Inferior parietal cortex (tissue), 1 donor: Measurements from ENCODE around the gene PLB1.

Experiments used
- DNase-seq: peaks from one replicate; pipeline ENCODE4 v3.0.0-alpha.2; 2016; ENCODE audit errors: extremely low spot score

The PLB1 gene

GRCh38 chr2:28565720-28566295, 69.9 kb downstream of the PLB1 start:
- DNase-seq = no peak

- DNase-seq = peak; percentile 89
Observed at GRCh38 chr2:28566521-28567041, 70.7 kb downstream of the PLB1 start.

- DNase-seq = no peak
Observed at GRCh38 chr2:28567061-28567471, 71.2 kb downstream of the PLB1 start.

GRCh38 chr2:28568036-28568435, 72.2 kb downstream of the PLB1 start:
- DNase-seq = no peak

GRCh38 chr2:28568533-28568932, 72.7 kb downstream of the PLB1 start:
- DNase-seq = no peak

GRCh38 chr2:28570431-28570830, 74.6 kb downstream of the PLB1 start:
- no peak for DNase-seq

GRCh38 chr2:28576714-28577113, 80.9 kb downstream of the PLB1 start:
- no peak for DNase-seq

GRCh38 chr2:28577791-28578680, 82.2 kb downstream of the PLB1 start:
- no peak for DNase-seq

GRCh38 chr2:28578774-28579173, 82.9 kb downstream of the PLB1 start:
- no peak for DNase-seq

- no peak for DNase-seq
Observed at GRCh38 chr2:28579606-28580005, 83.7 kb downstream of the PLB1 start.

- DNase-seq = no peak
Observed at GRCh38 chr2:28580078-28580477, 84.2 kb downstream of the PLB1 start.

GRCh38 chr2:28581312-28581711, 85.5 kb downstream of the PLB1 start:
- no peak for DNase-seq

- no peak for DNase-seq
Observed at GRCh38 chr2:28582152-28582551, 86.3 kb downstream of the PLB1 start.

GRCh38 chr2:28582595-28582994, 86.7 kb downstream of the PLB1 start:
- DNase-seq = no peak

GRCh38 chr2:28583899-28584553, 88.2 kb downstream of the PLB1 start:
- peak; percentile 75 for DNase-seq

- DNase-seq = no peak
Observed at GRCh38 chr2:28586867-28587266, 91.0 kb downstream of the PLB1 start.

- DNase-seq = no peak
Observed at GRCh38 chr2:28587526-28588291, 91.8 kb downstream of the PLB1 start.

GRCh38 chr2:28588292-28588670, 92.4 kb downstream of the PLB1 start:
- no peak for DNase-seq

- no peak for DNase-seq
Observed at GRCh38 chr2:28589746-28590463, 94.0 kb downstream of the PLB1 start.

- DNase-seq = no peak
Observed at GRCh38 chr2:28590496-28591301, 94.8 kb downstream of the PLB1 start.
